Mucosa of rectum (tissue), 2 donors: Measurements from ENCODE around the gene TBX6.

Experiments
- H3K27ac ChIP-seq, 2 donors: one replicate each; pipeline ENCODE4 v1.7.0; 2013; ENCODE audit warnings: inconsistent platforms in 2 of 2, low read depth in 2 of 2, low read length in 2 of 2
- H3K27me3 ChIP-seq, 2 donors: one replicate each; pipeline ENCODE4 v1.7.0; 2013; ENCODE audit warnings: low read length in 2 of 2; ENCODE audit not compliant: control insufficient read depth in 2 of 2, insufficient read depth in 2 of 2
- H3K36me3 ChIP-seq, 2 donors: one replicate each; pipeline ENCODE4 v1.7.0; 2013; ENCODE audit warnings: low read length in 2 of 2; ENCODE audit not compliant: control insufficient read depth in 2 of 2, insufficient read depth in 2 of 2
- H3K4me1 ChIP-seq, 2 donors: one replicate each; pipeline ENCODE4 v1.7.0; 2013; ENCODE audit warnings: low read length in 2 of 2, mild to moderate bottlenecking in 1 of 2; ENCODE audit not compliant: control insufficient read depth in 2 of 2, insufficient read depth in 2 of 2
- H3K4me3 ChIP-seq, 2 donors: one replicate each; pipeline ENCODE4 v1.7.0; 2013; ENCODE audit warnings: low read length in 2 of 2
- H3K9ac ChIP-seq, 2 donors: one replicate each; pipeline ENCODE4 v1.7.0; 2013; ENCODE audit warnings: low read length in 2 of 2, low read depth in 1 of 2, mild to moderate bottlenecking in 1 of 2
- H3K9me3 ChIP-seq, 2 donors: one replicate each; pipeline ENCODE4 v1.7.0; 2013; ENCODE audit warnings: low read length in 2 of 2; ENCODE audit not compliant: control insufficient read depth in 2 of 2
- donor health status: healthy.
- donor health status: Normal muscosa, but diverticular disease.

The TBX6 gene

DNA sequence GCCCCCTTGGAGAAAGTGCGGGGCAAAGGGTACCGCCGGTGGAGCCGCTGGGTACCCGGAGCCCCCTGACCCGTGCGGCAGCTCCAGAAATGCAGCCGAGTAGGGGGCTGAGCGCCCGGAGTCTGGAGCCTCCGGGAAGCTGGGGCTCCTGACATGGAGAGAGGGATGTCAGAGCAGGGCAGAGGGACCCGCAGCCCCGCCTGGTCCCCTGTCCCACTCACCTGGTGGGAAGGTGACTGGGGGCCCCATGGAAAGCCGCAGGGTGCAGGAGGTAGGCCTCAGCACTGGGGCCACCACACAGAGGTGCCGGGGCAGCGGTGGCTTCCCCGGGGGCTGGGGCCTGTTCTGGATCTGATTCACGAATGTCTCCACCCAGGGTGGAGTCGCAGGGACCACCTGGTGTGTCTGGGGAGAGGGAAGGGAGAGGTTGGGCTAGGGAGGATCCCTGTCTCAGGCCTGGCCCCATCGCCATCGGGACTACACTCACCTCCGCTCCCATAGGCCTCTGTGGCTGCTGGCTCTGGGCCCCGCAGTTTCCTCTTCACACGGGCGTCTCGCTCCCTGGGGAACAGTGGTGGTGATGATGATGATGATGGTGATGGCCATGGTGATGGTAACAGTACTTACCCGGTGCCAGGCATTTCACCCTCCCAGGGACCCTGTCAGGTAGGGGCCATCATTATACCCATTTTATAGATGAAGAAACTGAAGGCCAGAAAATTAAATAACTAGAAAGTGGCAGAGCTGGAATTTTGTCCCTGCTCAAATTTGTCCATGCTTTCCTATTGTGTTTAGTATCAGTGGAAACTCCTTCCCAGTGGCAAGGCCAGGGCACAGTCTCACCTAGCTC lies 5.2 kb downstream of the TBX6 start:
- H3K9ac ChIP-seq, result no peak overlapping the region
- no peak overlapping the region for H3K4me3 ChIP-seq
- H3K4me1 ChIP-seq, result peaks cover 3 to 6% of the 10 kb centered on the region in 2 donors
- no peak overlapping the region for H3K27ac ChIP-seq
- H3K27me3 ChIP-seq, result no peaks in the 10 kb centered on the region
- H3K9me3 ChIP-seq, result no peaks in the 10 kb centered on the region
- peaks cover 30 to 32% of the 10 kb centered on the region in 2 donors for H3K36me3 ChIP-seq

GRCh38 chr16:30085820-30086219 lies 5.9 kb downstream of the TBX6 start:
- H3K36me3 ChIP-seq, result peaks cover 35 to 38% of the 10 kb centered on the region in 2 donors
- H3K9me3 ChIP-seq, result no peaks in the 10 kb centered on the region
- no peak overlapping the region for H3K4me3 ChIP-seq
- no peaks in the 10 kb centered on the region for H3K4me1 ChIP-seq
- H3K9ac ChIP-seq, result no peak overlapping the region
- no peaks in the 10 kb centered on the region for H3K27me3 ChIP-seq
- no peak overlapping the region for H3K27ac ChIP-seq

GRCh38 chr16:30085247-30085646 lies 6.5 kb downstream of the TBX6 start:
- H3K36me3 ChIP-seq, result peaks cover 37 to 40% of the 10 kb centered on the region in 2 donors

DNA sequence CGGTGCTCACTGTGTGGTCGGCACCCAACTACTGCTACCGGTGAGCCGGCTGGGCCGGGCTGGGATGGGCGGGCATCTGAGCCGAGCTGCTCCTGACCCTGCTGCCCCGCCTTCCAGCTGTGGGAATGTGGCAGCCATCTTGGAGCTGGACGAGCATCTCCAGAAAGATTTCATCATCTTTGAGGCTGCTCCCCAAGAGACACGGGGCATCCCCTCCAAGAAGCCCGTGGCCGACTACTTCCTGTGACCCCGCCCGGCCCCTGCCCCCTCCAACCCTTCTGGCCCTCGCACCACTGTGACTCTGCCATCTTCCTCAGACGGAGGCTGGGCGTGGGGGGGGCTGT lies 6.9 kb downstream of the TBX6 start:
- Histone ChIP-seq H3K27ac (no peak overlapping the region), H3K36me3 (peaks cover 40 to 41% of the 10 kb centered on the region in 2 donors), H3K9ac (no peak overlapping the region), H3K4me1 (no peaks in the 10 kb centered on the region), H3K9me3 (no peaks in the 10 kb centered on the region), H3K4me3 (no peak overlapping the region), H3K27me3 (no peaks in the 10 kb centered on the region)

More at GRCh38 chr16:30085247-30085646, 6.5 kb downstream of the TBX6 start:
- no peak overlapping the region for H3K4me3 ChIP-seq
- H3K9ac ChIP-seq, result no peak overlapping the region
- H3K27me3 ChIP-seq, result no peaks in the 10 kb centered on the region
- H3K27ac ChIP-seq, result no peak overlapping the region
- no peaks in the 10 kb centered on the region for H3K9me3 ChIP-seq
- no peaks in the 10 kb centered on the region for H3K4me1 ChIP-seq

- no peaks in the 10 kb centered on the region for H3K9me3 ChIP-seq
- peaks cover 44 to 46% of the 10 kb centered on the region in 2 donors for H3K36me3 ChIP-seq
- H3K4me3 ChIP-seq, result no peak overlapping the region
- H3K4me1 ChIP-seq, result no peaks in the 10 kb centered on the region
- H3K9ac ChIP-seq, result no peak overlapping the region
- no peak overlapping the region for H3K27ac ChIP-seq
- H3K27me3 ChIP-seq, result no peaks in the 10 kb centered on the region
Measured at GRCh38 chr16:30084096-30084815, 7.5 kb downstream of the TBX6 start.

DNA sequence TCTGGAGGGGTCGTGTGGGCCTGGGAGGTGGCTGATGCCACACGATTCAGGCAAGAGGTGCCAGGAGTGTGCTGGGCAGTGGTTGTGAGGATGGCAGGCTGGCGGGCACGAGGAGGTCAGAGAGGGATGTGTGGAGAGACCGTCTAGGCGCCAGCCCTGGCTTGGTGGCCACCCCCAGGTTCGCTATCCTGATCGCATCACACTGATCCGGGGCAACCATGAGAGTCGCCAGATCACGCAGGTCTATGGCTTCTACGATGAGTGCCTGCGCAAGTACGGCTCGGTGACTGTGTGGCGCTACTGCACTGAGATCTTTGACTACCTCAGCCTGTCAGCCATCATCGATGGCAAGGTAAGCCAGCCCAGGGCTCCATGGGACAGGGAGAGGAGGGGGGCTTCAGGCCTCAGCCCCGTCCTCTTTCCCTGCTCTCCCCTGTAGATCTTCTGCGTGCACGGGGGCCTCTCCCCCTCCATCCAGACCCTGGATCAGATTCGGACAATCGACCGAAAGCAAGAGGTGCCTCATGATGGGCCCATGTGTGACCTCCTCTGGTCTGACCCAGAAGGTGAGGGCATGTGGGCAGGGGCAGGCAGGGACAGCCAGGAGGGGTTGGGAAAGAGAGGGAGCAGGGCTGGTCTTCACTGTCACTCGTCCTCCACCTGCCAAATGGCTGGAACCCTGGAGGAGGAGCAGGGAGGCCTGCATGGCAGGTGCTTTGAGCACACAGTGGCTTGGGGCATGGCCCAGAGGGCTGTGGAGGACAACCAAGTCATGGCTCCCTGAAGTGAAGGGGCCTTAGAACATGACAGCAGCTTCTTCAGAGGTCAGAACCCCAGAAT lies 8.3 kb downstream of the TBX6 start:
- Histone ChIP-seq H3K9me3 (no peaks in the 10 kb centered on the region), H3K9ac (no peak overlapping the region), H3K27ac (no peak overlapping the region), H3K27me3 (no peaks in the 10 kb centered on the region), H3K36me3 (peaks cover 49 to 51% of the 10 kb centered on the region in 2 donors), H3K4me3 (no peak overlapping the region), H3K4me1 (no peaks in the 10 kb centered on the region)

GRCh38 chr16:30082545-30083090 lies 9.1 kb downstream of the TBX6 start:
- no peak overlapping the region for H3K4me3 ChIP-seq
- no peak overlapping the region for H3K27ac ChIP-seq
- H3K27me3 ChIP-seq, result no peaks in the 10 kb centered on the region
- no peaks in the 10 kb centered on the region for H3K9me3 ChIP-seq
- peaks cover 0 to under 1% of the 10 kb centered on the region in 2 donors for H3K4me1 ChIP-seq
- no peak overlapping the region for H3K9ac ChIP-seq
- peaks cover 57 to 59% of the 10 kb centered on the region in 2 donors for H3K36me3 ChIP-seq

- no peak overlapping the region for H3K9ac ChIP-seq
- no peak overlapping the region for H3K4me3 ChIP-seq
- peaks cover 52 to 61% of the 10 kb centered on the region in 2 donors for H3K36me3 ChIP-seq
- H3K27me3 ChIP-seq, result no peaks in the 10 kb centered on the region
- H3K27ac ChIP-seq, result no peak overlapping the region
- H3K4me1 ChIP-seq, result peaks cover 9 to 14% of the 10 kb centered on the region in 2 donors
- no peaks in the 10 kb centered on the region for H3K9me3 ChIP-seq
Measured at GRCh38 chr16:30079480-30079879, 12.2 kb downstream of the TBX6 start.

DNA sequence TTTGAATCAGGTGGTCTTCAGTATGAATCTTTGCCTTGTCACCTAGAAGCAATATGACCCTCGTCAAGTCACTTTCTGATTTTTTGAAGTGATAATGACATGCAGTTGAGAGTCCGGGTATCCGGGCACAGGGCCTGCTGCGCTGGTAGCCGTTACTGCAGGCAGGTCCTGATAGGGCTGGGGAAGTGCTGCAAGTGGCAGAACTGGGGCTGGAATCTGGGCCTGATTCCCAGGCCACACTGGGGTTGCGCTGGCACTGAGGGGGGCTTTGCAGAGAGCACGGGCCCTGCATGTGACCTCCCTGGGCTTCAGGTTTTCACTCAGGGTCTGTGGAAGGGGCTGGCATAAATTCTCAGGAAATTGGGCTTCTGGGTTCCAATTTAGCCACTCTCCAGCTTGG lies 13.0 kb downstream of the TBX6 start:
- Histone ChIP-seq H3K27me3 (no peaks in the 10 kb centered on the region), H3K4me1 (peaks cover 9 to 14% of the 10 kb centered on the region in 2 donors), H3K9ac (no peak overlapping the region), H3K36me3 (peaks cover 44 to 54% of the 10 kb centered on the region in 2 donors), H3K9me3 (no peaks in the 10 kb centered on the region), H3K27ac (no peak overlapping the region), H3K4me3 (no peak overlapping the region)
